HG03354 (cell line): ENCODE data around the gene BCR.
"Not testable (repeated sequence)": the region's sequence is repeated elsewhere in the genome, so short reads cannot be mapped to it uniquely, and the experiment has no call there.

Source experiments
- ATAC-seq: cut with Tn5 transposase; IDR thresholded peaks from one replicate; pipeline ENCODE4 v1.9.1; 2021; ENCODE audit warnings: mild to moderate bottlenecking; ENCODE audit not compliant: unreplicated experiment, poor library complexity, severe bottlenecking

Gene BCR

GRCh38 chr22:23325183-23325582 lies 144.9 kb downstream of the BCR start:
- ATAC-seq = no peak

- ATAC-seq = not testable (repeated sequence)
Measured at GRCh38 chr22:23333822-23334221, 153.5 kb downstream of the BCR start.

GRCh38 chr22:23337672-23338071 lies 157.4 kb downstream of the BCR start:
- not testable (repeated sequence) for ATAC-seq

GRCh38 chr22:23341942-23342695 lies 161.8 kb downstream of the BCR start:
- not testable (repeated sequence) for ATAC-seq

DNA sequence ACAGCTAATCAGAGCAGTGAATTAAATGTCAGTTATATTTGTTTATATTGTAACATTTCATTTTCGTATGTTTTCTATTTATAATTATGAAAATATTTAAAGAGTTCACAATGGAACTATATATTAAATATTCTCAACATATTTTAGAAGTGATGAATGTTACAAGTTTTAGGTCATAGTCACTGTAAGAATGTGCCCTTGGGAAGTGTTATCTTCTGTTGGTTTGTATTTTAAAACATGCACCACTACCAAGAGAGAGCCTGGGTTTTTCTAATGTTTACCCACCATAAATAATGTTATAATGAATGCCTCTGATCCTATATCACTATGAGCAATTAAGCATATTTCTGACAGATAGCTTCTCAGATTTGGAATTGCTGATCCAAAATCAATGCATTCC lies 171.0 kb downstream of the BCR start:
- no peak for ATAC-seq

DNA sequence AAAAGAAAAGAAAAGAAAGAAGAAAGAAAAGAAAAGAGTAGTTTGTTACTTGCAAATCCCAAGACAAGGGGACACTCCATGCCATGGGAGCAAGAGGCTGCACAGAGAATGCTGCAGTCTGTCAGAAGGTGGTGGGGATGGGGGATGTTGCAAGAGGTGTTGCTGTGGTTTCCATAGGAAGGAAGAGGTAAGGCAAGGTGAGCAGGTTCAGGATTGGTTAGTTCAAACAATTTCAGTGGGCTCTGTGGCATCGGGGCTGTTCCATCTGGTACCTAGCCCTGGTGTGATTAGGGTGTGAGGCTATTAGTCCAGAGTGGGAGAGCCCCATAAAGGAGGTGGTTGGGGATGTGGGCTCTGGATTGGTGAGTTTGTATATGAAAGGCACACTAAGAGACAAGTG lies 172.7 kb downstream of the BCR start:
- no peak for ATAC-seq

DNA sequence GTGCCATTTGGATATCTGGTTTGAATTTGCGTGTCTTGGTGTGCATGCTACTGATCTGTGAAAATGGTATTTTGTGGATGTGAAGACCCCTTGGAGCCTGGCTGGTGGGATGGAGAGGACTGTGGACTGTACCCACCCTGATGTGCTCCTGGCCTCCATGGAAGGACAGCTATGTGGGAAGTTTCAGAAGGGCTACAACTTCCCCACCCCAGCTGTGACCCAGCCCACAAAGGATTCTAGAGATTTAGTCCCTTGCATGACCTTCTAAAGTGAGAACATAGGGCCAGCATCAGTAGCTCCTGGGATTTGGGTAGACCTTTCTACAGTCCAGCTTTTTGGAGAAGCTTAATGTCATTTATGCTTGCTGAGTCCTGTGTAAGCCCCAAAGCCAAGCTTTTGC lies 173.4 kb downstream of the BCR start:
- no peak for ATAC-seq

- ATAC-seq = no peak
Measured at GRCh38 chr22:23356094-23356493, 175.8 kb downstream of the BCR start.

DNA sequence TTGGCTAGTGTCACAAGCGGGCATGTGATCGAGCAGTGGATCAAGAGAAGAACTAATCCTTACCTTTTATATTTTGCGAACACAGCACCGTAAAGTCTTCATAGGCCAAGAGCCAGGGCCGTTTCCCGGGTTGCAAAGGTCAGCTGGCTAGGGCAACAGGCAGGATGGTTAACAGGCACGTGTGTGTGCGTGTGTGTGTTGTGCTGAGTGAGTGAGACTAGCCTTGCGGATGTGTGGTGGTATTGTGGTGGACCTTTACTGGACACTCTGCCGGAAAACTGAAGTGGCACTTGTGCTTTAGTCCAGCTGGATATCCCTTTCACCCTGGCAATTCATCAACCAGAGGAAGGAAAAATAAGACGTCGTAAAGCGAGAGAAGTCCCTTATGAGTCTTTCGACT lies 176.7 kb downstream of the BCR start:
- no peak for ATAC-seq

DNA sequence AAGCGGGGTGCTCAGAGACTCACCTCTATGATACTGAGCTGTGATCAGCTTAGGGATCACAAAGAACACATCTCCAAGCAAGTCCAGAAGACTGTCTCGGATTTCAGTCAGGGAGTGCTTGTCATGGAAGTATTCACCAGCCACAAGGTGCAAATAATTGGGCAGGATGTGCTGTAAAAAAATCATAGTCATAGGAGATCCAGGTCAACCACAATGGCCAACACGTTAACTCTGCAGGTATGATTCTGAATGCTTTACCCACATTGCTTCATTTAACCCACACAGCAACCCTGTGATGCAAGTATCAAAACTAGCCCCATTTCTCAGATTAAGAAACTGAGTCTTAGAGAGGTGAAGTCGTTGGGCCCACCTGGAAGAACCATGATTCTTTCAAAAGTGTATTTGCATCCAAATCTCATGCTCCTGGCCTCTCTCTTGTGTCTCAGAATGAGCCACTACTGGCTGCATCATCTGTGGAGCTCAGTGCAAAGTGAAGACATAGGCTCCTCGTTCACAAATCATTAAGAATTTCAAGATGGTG lies 179.3 kb downstream of the BCR start:
- ATAC-seq = no peak

GRCh38 chr22:23361676-23362075 lies 181.4 kb downstream of the BCR start:
- ATAC-seq = no peak

- ATAC-seq = no peak
Measured at GRCh38 chr22:23363683-23364082, 183.4 kb downstream of the BCR start.

DNA sequence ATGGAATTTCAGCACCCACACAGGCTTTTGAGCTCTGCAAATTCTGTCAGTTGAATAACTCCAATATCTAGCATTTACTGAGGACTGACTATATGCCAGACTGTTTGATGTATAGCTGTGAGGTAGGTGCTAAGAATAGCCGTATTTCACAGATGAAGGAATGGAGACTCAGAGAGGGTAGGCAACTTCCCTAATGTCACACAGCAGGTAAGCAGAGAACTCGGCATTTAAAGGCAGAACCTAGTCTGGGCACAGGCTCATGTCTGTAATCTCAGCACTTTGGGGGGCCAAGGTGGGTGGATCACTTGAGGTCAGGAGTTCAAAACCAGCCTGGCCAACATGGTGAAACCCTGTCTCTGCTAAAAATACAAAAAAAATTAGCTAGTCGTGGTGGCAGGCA lies 184.1 kb downstream of the BCR start:
- ATAC-seq = no peak

- ATAC-seq = no peak
Measured at GRCh38 chr22:23365524-23365923, 185.2 kb downstream of the BCR start.

DNA sequence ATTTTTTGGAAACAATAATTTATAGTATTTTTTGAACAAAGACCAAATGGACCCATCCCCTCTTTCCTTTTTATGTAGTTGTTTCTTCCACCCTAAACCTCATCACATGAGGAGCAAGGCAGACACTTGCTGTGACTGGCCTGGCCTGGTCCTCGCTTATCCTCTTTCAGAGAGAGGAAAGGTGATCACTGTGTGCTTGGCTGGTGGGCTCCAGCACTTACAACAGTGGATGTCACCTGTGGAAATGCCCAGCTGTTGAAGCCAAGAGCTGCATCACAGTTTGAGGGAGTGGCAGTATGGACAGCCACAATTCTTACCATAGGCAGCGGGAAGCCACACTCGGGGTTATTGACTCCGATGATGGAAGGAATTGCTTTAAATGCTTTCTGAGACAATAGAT lies 185.7 kb downstream of the BCR start:
- ATAC-seq = no peak

DNA sequence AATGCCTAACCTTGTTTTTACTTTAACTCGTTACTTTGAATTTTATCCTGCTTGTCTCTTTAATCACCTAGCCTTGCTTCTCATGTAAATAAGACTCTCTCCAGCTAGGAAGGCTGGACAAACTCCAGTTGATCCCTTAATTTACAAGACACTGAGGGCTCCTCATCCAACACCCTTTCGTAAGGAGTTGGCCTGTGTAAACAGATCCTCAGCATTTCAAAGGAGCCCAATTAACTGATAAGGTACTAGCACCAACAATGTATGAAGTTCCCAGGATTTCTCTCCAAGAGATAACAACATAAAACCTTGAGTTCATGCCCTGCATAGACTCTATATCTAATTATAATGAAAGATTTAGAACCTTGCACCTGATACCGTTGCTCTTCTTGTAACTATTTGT lies 186.9 kb downstream of the BCR start:
- not testable (repeated sequence) for ATAC-seq
